ENCODE results near the gene FLT3LG. TPM values are rescaled to one million over a fixed set of nuclear protein-coding genes. Genes with fewer than 3 reads are reported as not detected.
A peak's percentile ranks its signal among the peaks of the same experiment; 100 is the strongest.

Gene FLT3LG
- total and polyA plus RNA-seq, 2 of the 8 experiments (the other 6 are each of a cell fraction or from before 2014, with no cell fraction given): 1.6 to 3.2 TPM

DNA sequence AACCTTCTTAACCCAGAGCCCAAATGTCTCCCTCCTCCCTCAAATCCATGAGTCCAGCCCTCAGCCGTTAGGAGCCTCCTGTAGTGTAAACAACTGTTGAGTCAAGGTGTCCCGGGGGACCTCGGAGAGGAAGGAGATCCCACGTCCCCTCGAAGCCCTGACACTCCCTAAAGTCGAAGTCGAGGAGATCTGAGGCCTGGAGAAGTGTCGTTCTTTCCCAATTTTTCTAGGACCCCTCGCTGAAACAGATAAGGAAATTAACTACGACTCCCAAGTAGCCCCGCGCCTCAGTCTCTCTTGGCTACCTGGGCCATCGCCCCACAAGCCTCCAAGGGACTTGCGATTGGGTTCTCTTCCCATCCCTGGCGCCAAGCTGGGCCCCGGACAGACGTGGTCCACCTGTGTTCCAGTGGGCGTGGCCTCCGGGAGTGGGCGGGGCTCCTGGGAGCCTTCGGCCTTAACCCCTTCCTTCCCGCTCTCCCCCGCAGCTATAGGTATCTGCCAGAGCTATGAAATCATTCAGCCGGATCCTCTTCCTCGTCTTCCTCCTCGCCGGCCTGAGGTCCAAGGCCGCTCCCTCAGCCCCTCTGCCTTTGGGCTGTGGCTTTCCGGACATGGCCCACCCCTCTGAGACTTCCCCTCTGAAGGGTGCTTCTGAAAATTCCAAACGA is 48.0 kb upstream of the FLT3LG start:
- Histone ChIP-seq H4K20me1 (replicated peaks in 1 of 2; ENCODE audit: control insufficient read depth in 1 of 2, insufficient read depth in 2 of 2, low read length in 2 of 2) (no peaks in the 10 kb centered on the region), H3K4me3 (ENCODE audit: extremely low read depth in 1 of 4, insufficient read depth in 2 of 4, low read depth in 3 of 4, low read length in 4 of 4) (peak overlapping the region; percentile 5 to 52 (median 23); a peak in 5 of 8 replicates), H2AFZ (ENCODE audit: low read length) (0 out of 2 replicates have a peak overlapping the region, but pooled peaks have one; percentile 52), H2BK5ac (ENCODE audit: low read depth, low read length) (peak overlapping the region; percentile 63; the same call in 1 of the 2 replicates), H3K79me1 (ENCODE audit: low read depth, low read length) (no peaks in the 10 kb centered on the region), H4K5ac (ENCODE audit: insufficient read length, low read depth, low read length) (no peak overlapping the region), H2BK20ac (ENCODE audit: low read length) (peak overlapping the region; percentile 11; the same call in 1 of the 2 replicates), H3K36me3 (ENCODE audit: control insufficient read depth in 2 of 4, insufficient read depth in 4 of 4, low read length in 3 of 4) (no peaks in the 10 kb centered on the region), H3K27ac (ENCODE audit: low read depth, low read length) (no peak overlapping the region), H3K9me3 (ENCODE audit: insufficient read depth in 2 of 2, low read depth in 1 of 2, low read length in 1 of 2) (no peaks in the 10 kb centered on the region), H3K4ac (replicated peaks; ENCODE audit: insufficient read length, low read depth, low read length) (peak overlapping the region; percentile 58), H3K14ac (ENCODE audit: insufficient read length) (no peak overlapping the region), H3K27me3 (replicated peaks in 1 of 4; ENCODE audit: control insufficient read depth in 3 of 4, extremely low read depth in 1 of 4, insufficient read depth in 3 of 4, low read length in 3 of 4) (peaks cover 23 to 61% (median 57%) of the 10 kb centered on the region in 4 experiments), H3K79me2 (ENCODE audit: control insufficient read depth in 1 of 2, insufficient read depth in 2 of 2, low read length in 2 of 2) (no peaks in the 10 kb centered on the region), H2BK12ac (ENCODE audit: low read depth, low read length) (peak overlapping the region; percentile 94; the same call in 1 of the 2 replicates), H3K18ac (ENCODE audit: extremely low read depth, low read length) (peak overlapping the region; percentile 71), H3K4me1 (replicated peaks in 1 of 4; ENCODE audit: control insufficient read depth in 3 of 4, insufficient read depth in 4 of 4, low read length in 3 of 4) (peaks cover 4 to 41% (median 23%) of the 10 kb centered on the region in 4 experiments), H3K56ac (replicated peaks; ENCODE audit: insufficient read length, low read depth, low read length) (no peak overlapping the region), H3K23ac (ENCODE audit: insufficient read length) (no peak overlapping the region), H2AK5ac (ENCODE audit: low read depth, low read length) (peak overlapping the region; percentile 70; the same call in 1 of the 2 replicates), H2BK120ac (replicated peaks; ENCODE audit: low read depth, low read length) (no peak overlapping the region), H4K91ac (replicated peaks; ENCODE audit: insufficient read length, low read length) (no peak overlapping the region), H2BK15ac (ENCODE audit: low read length) (no peak overlapping the region), H3K9ac (replicated peaks in 1 of 4; ENCODE audit: extremely low read depth in 1 of 4, low read depth in 3 of 4, low read length in 3 of 4) (no peak overlapping the region), H4K8ac (ENCODE audit: extremely low read depth, insufficient read depth, low read length) (no peak overlapping the region; the same call in 1 of the 2 replicates), H3K4me2 (ENCODE audit: insufficient read depth in 1 of 2, low read depth in 2 of 2, low read length in 2 of 2) (peak overlapping the region; percentile 57 to 97), H3K23me2 (ENCODE audit: low read depth, low read length) (peaks cover 21% of the 10 kb centered on the region)
- ChIA-PET CTCF (ENCODE audit: partially characterized antibody) (interaction anchor here (0.5 to 5.2 kb wide), 9 partner anchors 9 to 741 kb away, joined by 3 to 49 read pairs (median 8); partner anchors contain the start of gene SLC17A7), POLR2A (ENCODE audit: partially characterized antibody) (interaction anchor here (0.9 to 5.0 kb wide), 15 partner anchors 9 to 87 kb away, joined by 3 to 21 read pairs (median 4); partner anchors contain the start of genes PIH1D1 and TEAD2)
- FAIRE-seq (peak; percentile 75), DNase-seq (ENCODE audit: low read depth in 1 of 2, low spot score in 2 of 2) (peak; percentile 84 to 100)
- WGBS, 2 experiments (ENCODE audit: extremely low coverage in 1 of 2, insufficient coverage in 1 of 2, insufficient read length in 1 of 2, insufficient replicate concordance in 2 of 2, low coverage in 1 of 2, low lambda C conversion rate in 2 of 2, missing lambda C conversion rate in 1 of 2): 16% methylated on average over 30 of the region's 30 CpGs; no CpG with 5 or more reads in 1 of the 2 experiments
- TF ChIP-seq, protein P1, sequence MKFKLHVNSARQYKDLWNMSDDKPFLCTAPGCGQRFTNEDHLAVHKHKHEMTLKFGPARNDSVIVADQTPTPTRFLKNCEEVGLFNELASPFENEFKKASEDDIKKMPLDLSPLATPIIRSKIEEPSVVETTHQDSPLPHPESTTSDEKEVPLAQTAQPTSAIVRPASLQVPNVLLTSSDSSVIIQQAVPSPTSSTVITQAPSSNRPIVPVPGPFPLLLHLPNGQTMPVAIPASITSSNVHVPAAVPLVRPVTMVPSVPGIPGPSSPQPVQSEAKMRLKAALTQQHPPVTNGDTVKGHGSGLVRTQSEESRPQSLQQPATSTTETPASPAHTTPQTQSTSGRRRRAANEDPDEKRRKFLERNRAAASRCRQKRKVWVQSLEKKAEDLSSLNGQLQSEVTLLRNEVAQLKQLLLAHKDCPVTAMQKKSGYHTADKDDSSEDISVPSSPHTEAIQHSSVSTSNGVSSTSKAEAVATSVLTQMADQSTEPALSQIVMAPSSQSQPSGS (IDR thresholded peaks at IDR 0.05; ENCODE audit: low read length): no peak
- TF ChIP-seq EP300 (IDR thresholded peaks at IDR 0.05; ENCODE audit: borderline replicate concordance in 1 of 2, low read depth in 2 of 2, low read length in 2 of 2) (no peak), SIN3A (conservative IDR thresholded peaks at IDR 0.05 in 1 of 2, IDR thresholded peaks at IDR 0.05 in 1 of 2; ENCODE audit: low read depth in 1 of 2, low read length in 2 of 2) (peak in 1 of 2 experiments; percentile 65; a peak in 1 of 4 replicates), CBX5 (IDR thresholded peaks at IDR 0.05; ENCODE audit: low read depth, low read length) (no peak), EGR1 (IDR thresholded peaks at IDR 0.05; ENCODE audit: borderline replicate concordance, low read depth, low read length) (peak; percentile 87), BRCA1 (IDR thresholded peaks at IDR 0.05; ENCODE audit: low read depth, low read length) (no peak)
- TF ChIP-seq, protein P2, sequence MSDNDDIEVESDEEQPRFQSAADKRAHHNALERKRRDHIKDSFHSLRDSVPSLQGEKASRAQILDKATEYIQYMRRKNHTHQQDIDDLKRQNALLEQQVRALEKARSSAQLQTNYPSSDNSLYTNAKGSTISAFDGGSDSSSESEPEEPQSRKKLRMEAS (IDR thresholded peaks at IDR 0.05): peak; percentile 29; the same call in 1 of the 2 replicates

Measured in H1 (cell line).